HG02798 (cell line): ENCODE data around the gene UTS2R.

Experiments
- ATAC-seq: cut with Tn5 transposase; IDR thresholded peaks from one replicate; pipeline ENCODE4 v1.9.1; 2021; ENCODE audit warnings: mild to moderate bottlenecking; ENCODE audit not compliant: unreplicated experiment, poor library complexity

UTS2R gene

GRCh38 chr17:82424001-82424862 lies 52.7 kb downstream of the UTS2R start:
- ATAC-seq, result no peak

GRCh38 chr17:82424863-82425159 lies 53.2 kb downstream of the UTS2R start:
- ATAC-seq, result no peak
